NCI-H524 treated with DMSO at 0.1 percent for 48 hours (cell line): Measurements from ENCODE around the gene MINAR1.
"Not testable (repeated sequence)": the region's sequence is repeated elsewhere in the genome, so short reads cannot be mapped to it uniquely, and the experiment has no call there.

ENCODE experiments used
- DNase-seq: peaks from one replicate; lab custom pipeline; 2025; lab: John Stamatoyannopoulos, UW

MINAR1 gene

GRCh38 chr15:79431636-79432344, at the start of gene MINAR1:
Gene MINAR1, plus strand, starts transcription at chr15:79432336. Its CDS starts 23,812 bp downstream, at chr15:79456148.
- no peak for DNase-seq

- no peak for DNase-seq
Measured at GRCh38 chr15:79394231-79394630, 37.9 kb upstream of the MINAR1 start.

- no peak for DNase-seq
Measured at GRCh38 chr15:79396850-79397249, 35.3 kb upstream of the MINAR1 start.

GRCh38 chr15:79397269-79397910, 34.7 kb upstream of the MINAR1 start:
- no peak for DNase-seq

- DNase-seq, result no peak
Measured at GRCh38 chr15:79399606-79400005, 32.5 kb upstream of the MINAR1 start.

GRCh38 chr15:79400650-79401049, 31.5 kb upstream of the MINAR1 start:
- no peak for DNase-seq

- no peak for DNase-seq
Measured at GRCh38 chr15:79401301-79401700, 30.8 kb upstream of the MINAR1 start.

GRCh38 chr15:79402136-79402535, 30.0 kb upstream of the MINAR1 start:
- no peak for DNase-seq

GRCh38 chr15:79403501-79403900, 28.6 kb upstream of the MINAR1 start:
- DNase-seq, result no peak

GRCh38 chr15:79406210-79406609, 25.9 kb upstream of the MINAR1 start:
- DNase-seq, result no peak

GRCh38 chr15:79408041-79408440, 24.1 kb upstream of the MINAR1 start:
- DNase-seq, result no peak

- no peak for DNase-seq
Measured at GRCh38 chr15:79410237-79410636, 21.9 kb upstream of the MINAR1 start.

- DNase-seq, result no peak
Measured at GRCh38 chr15:79412010-79412409, 20.1 kb upstream of the MINAR1 start.

- DNase-seq, result no peak
Measured at GRCh38 chr15:79412429-79412828, 19.7 kb upstream of the MINAR1 start.

GRCh38 chr15:79416876-79417275, 15.3 kb upstream of the MINAR1 start:
- DNase-seq, result no peak

GRCh38 chr15:79418693-79419279, 13.3 kb upstream of the MINAR1 start:
- no peak for DNase-seq

GRCh38 chr15:79425591-79426295, 6.4 kb upstream of the MINAR1 start:
- no peak for DNase-seq

- DNase-seq, result not testable (repeated sequence)
Measured at GRCh38 chr15:79426899-79427298, 5.2 kb upstream of the MINAR1 start.

GRCh38 chr15:79427781-79428598, 4.1 kb upstream of the MINAR1 start:
- no peak for DNase-seq

- DNase-seq, result no peak
Measured at GRCh38 chr15:79430901-79431635, 1.1 kb upstream of the MINAR1 start.
